Hepatocyte (in vitro differentiated cells): ENCODE measurements around the gene SORCS3.

Source experiments
- EZH2 ChIP-seq: fragments of 200-600 bp; sonication (generic); IDR thresholded peaks from 2 replicates; pipeline ENCODE4 v1.6.1; 2016; ENCODE audit warnings: antibody characterized with exemption, mild to moderate bottlenecking, borderline replicate concordance
- TF ChIP-seq, protein P1 (sequence below): fragments of 200-600 bp; sonication (generic); IDR thresholded peaks from 2 replicates; pipeline ENCODE4 v1.5.1; 2016; ENCODE audit warnings: antibody characterized with exemption, mild to moderate bottlenecking; ENCODE audit not compliant: poor library complexity

- TF ChIP-seq, protein P1, sequence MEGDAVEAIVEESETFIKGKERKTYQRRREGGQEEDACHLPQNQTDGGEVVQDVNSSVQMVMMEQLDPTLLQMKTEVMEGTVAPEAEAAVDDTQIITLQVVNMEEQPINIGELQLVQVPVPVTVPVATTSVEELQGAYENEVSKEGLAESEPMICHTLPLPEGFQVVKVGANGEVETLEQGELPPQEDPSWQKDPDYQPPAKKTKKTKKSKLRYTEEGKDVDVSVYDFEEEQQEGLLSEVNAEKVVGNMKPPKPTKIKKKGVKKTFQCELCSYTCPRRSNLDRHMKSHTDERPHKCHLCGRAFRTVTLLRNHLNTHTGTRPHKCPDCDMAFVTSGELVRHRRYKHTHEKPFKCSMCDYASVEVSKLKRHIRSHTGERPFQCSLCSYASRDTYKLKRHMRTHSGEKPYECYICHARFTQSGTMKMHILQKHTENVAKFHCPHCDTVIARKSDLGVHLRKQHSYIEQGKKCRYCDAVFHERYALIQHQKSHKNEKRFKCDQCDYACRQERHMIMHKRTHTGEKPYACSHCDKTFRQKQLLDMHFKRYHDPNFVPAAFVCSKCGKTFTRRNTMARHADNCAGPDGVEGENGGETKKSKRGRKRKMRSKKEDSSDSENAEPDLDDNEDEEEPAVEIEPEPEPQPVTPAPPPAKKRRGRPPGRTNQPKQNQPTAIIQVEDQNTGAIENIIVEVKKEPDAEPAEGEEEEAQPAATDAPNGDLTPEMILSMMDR: no peak
- TF ChIP-seq EZH2: no peak
These were observed 415.3 kb downstream of the SORCS3 start for GRCh38 chr10:105056413-105056812.
